ENCODE data around the gene COL6A1. TPM values are rescaled to one million over a fixed set of nuclear protein-coding genes. Genes with fewer than 3 reads are reported as not detected.

The COL6A1 gene
- total and polyA plus RNA-seq, 2 of the 4 experiments (the other 2 are of a cell fraction): 173 to 1,578 TPM

GRCh38 chr21:45940091-45940490 is 41.5 kb upstream of the COL6A1 start:
- Histone ChIP-seq H4K5ac (ENCODE audit: low read depth, low read length) (no peak overlapping the region), H3K36me3 (ENCODE audit: control insufficient read depth, insufficient read depth, low read length) (no peaks in the 10 kb centered on the region; the same call in 1 of the 2 replicates), H3K4me3 (ENCODE audit: insufficient read depth, low read depth, low read length) (no peak overlapping the region), H2AK9ac (replicated peaks; ENCODE audit: low read depth, low read length, poor library complexity) (no peak overlapping the region), H3K14ac (replicated peaks; ENCODE audit: low read depth, low read length) (no peak overlapping the region), H2AK5ac (ENCODE audit: low read depth, low read length) (no peak overlapping the region), H2AFZ (replicated peaks; ENCODE audit: low read length, poor library complexity) (no peak overlapping the region), H3K9ac (ENCODE audit: low read depth, low read length) (no peak overlapping the region), H3K4me2 (ENCODE audit: low read depth, low read length) (no peak overlapping the region), H3K79me1 (ENCODE audit: low read depth in 1 of 2, low read length in 2 of 2) (no peaks in the 10 kb centered on the region), H3K27me3 (ENCODE audit: control insufficient read depth, insufficient read depth, low read length) (no peaks in the 10 kb centered on the region; the same call in 1 of the 2 replicates), H2BK120ac (ENCODE audit: low read depth, low read length) (no peak overlapping the region), H3K4ac (ENCODE audit: low read depth, low read length) (no peak overlapping the region), H4K91ac (ENCODE audit: insufficient read depth, low read depth, low read length) (no peak overlapping the region), H3K18ac (ENCODE audit: low read depth, low read length) (no peak overlapping the region), H2BK15ac (ENCODE audit: low read depth, low read length) (no peak overlapping the region), H4K8ac (ENCODE audit: low read depth in 2 of 2, low read length in 2 of 2) (no peak overlapping the region), H2BK20ac (ENCODE audit: low read depth, low read length) (no peak overlapping the region), H3K56ac (ENCODE audit: extremely low read depth, insufficient read depth, low read length) (no peak overlapping the region), H3K9me1 (ENCODE audit: insufficient read depth, low read length) (no peaks in the 10 kb centered on the region), H3K27ac (ENCODE audit: insufficient read depth, low read length) (no peak overlapping the region), H3K9me3 (ENCODE audit: control insufficient read depth, insufficient read depth, low read length) (peaks cover 22% of the 10 kb centered on the region), H3K23ac (ENCODE audit: low read depth, low read length) (no peak overlapping the region), H3K4me1 (ENCODE audit: control insufficient read depth, insufficient read depth, low read length) (no peaks in the 10 kb centered on the region), H4K20me1 (ENCODE audit: insufficient read depth, low read length) (no peaks in the 10 kb centered on the region), H2BK5ac (ENCODE audit: low read depth, low read length, poor library complexity, severe bottlenecking) (no peak overlapping the region)
- in situ Hi-C loops (cut with MboI; ENCODE audit: low sequenced_read_pairs) (no loop called here), dilution Hi-C loops (cut with HindIII; ENCODE audit: low sequenced_read_pairs, unreplicated experiment) (no loop called here), intact Hi-C loops (cut with micrococcal nuclease) (no loop called here)
- no peak for DNase-seq
- no peak for ATAC-seq (ENCODE audit: low read depth)
- ChIA-PET CTCF (no interaction called here), POLR2A (ENCODE audit: unreplicated experiment) (no interaction called here)
- TF ChIP-seq RFX5 (IDR thresholded peaks at IDR 0.05; ENCODE audit: low read depth, low read length) (no peak), ELK1 (IDR thresholded peaks at IDR 0.05; ENCODE audit: borderline replicate concordance, low read depth, low read length) (no peak), RAD21 (IDR thresholded peaks at IDR 0.05; ENCODE audit: low read length) (no peak), BHLHE40 (IDR thresholded peaks at IDR 0.05; ENCODE audit: low read depth, low read length) (no peak), MAZ (IDR thresholded peaks at IDR 0.05; ENCODE audit: borderline replicate concordance, low read depth, low read length) (no peak), NFE2L2 (IDR thresholded peaks at IDR 0.05; ENCODE audit: low read depth, low read length) (no peak), CEBPB (IDR thresholded peaks at IDR 0.05; ENCODE audit: low read depth, low read length) (no peak), USF2 (IDR thresholded peaks at IDR 0.05; ENCODE audit: low read depth, low read length) (no peak), POLR2A (IDR thresholded peaks at IDR 0.05; ENCODE audit: low read depth, low read length) (no peak), CTCF (conservative IDR thresholded peaks at IDR 0.05; ENCODE audit: low read depth, low read length) (no peak), MAFK (IDR thresholded peaks at IDR 0.05; ENCODE audit: low read depth, low read length) (no peak), RCOR1 (IDR thresholded peaks at IDR 0.05; ENCODE audit: insufficient replicate concordance, low read length) (no peak), CHD1 (IDR thresholded peaks at IDR 0.05; ENCODE audit: low read depth, low read length) (no peak), MXI1 (IDR thresholded peaks at IDR 0.05; ENCODE audit: borderline replicate concordance, low read depth, low read length) (no peak), SMC3 (IDR thresholded peaks at IDR 0.05; ENCODE audit: low read depth, low read length) (no peak), FOS (IDR thresholded peaks at IDR 0.05; ENCODE audit: low read depth, low read length) (no peak)
- WGBS, 2 experiments (ENCODE audit: extremely low coverage in 2 of 2, insufficient read length in 1 of 2): 100% methylated on average over 1 of the region's 20 CpGs; no CpG with 5 or more reads in 1 of the 2 experiments
- BruUV-seq (replicated peaks): no TSS peak

Measured in IMR-90 (cell line).